Measurements from ENCODE around the gene SMTNL2.

DNA sequence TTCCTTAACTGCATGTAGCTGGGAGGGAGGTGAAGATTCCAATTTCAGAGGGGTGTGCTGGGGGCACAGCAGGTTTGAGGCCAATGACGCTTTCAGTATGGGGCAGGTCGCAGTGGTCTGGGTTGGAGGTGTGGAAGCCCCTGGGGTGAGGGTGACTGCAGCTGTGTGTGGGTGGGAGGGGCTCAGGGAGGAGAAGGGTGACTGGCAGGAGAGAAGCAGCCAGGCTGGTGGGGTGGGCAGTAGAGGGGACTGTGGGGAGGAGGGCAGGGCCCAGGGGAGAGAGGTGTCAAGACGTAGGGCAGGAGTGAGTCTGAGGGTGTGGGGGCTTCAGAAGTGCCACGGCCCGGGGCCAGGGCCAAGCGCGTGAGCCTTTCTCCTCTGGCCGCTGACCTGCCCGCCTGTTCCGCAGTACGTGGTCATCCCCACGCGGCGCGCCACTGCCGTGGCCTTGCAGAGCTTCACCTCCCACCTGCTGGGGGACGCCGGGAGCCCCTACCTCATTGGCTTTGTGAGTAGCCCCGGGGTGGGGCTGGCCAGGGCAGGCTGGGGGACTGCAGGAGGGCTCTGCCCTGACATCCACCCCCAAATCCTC, 48.6 kb upstream of the SMTNL2 start:
- no peak for TF ChIP-seq CTCF (IDR thresholded peaks at IDR 0.05; ENCODE audit: poor library complexity)
- no peak for TF ChIP-seq EZH2 (IDR thresholded peaks at IDR 0.05; ENCODE audit: borderline replicate concordance)
